SU-DHL-6 (cell line): ENCODE results near the gene SCGN.

Experiments used
- EZH2phosphoT487 ChIP-seq: fragments of 200-600 bp; sonication (generic), shearing (Covaris generic); conservative IDR thresholded peaks from 2 replicates; pipeline ENCODE4 v1.6.1; 2018; ENCODE audit warnings: mild to moderate bottlenecking, antibody characterized with exemption, low read length, moderate library complexity, mixed read lengths
- TF ChIP-seq, protein P1 (sequence below): fragments of 200-600 bp; sonication (generic); IDR thresholded peaks from one replicate; pipeline ENCODE4 v1.5.1; 2017; ENCODE audit warnings: antibody characterized with exemption, mild to moderate bottlenecking, low read length, moderate library complexity; ENCODE audit not compliant: insufficient read depth, poor library complexity, severe bottlenecking

- TF ChIP-seq, protein P1, sequence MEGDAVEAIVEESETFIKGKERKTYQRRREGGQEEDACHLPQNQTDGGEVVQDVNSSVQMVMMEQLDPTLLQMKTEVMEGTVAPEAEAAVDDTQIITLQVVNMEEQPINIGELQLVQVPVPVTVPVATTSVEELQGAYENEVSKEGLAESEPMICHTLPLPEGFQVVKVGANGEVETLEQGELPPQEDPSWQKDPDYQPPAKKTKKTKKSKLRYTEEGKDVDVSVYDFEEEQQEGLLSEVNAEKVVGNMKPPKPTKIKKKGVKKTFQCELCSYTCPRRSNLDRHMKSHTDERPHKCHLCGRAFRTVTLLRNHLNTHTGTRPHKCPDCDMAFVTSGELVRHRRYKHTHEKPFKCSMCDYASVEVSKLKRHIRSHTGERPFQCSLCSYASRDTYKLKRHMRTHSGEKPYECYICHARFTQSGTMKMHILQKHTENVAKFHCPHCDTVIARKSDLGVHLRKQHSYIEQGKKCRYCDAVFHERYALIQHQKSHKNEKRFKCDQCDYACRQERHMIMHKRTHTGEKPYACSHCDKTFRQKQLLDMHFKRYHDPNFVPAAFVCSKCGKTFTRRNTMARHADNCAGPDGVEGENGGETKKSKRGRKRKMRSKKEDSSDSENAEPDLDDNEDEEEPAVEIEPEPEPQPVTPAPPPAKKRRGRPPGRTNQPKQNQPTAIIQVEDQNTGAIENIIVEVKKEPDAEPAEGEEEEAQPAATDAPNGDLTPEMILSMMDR = no peak
- no peak for TF ChIP-seq EZH2phosphoT487
Observed at GRCh38 chr6:25732468-25733198, 80.6 kb downstream of the SCGN start.
